HG03025 (cell line): ENCODE measurements around the gene CCDC57.

Source experiments
- ATAC-seq: cut with Tn5 transposase; IDR thresholded peaks from one replicate; pipeline ENCODE4 v1.9.1; 2021; ENCODE audit warnings: mild to moderate bottlenecking, moderate library complexity; ENCODE audit not compliant: unreplicated experiment, low FRiP score

CCDC57 gene

DNA sequence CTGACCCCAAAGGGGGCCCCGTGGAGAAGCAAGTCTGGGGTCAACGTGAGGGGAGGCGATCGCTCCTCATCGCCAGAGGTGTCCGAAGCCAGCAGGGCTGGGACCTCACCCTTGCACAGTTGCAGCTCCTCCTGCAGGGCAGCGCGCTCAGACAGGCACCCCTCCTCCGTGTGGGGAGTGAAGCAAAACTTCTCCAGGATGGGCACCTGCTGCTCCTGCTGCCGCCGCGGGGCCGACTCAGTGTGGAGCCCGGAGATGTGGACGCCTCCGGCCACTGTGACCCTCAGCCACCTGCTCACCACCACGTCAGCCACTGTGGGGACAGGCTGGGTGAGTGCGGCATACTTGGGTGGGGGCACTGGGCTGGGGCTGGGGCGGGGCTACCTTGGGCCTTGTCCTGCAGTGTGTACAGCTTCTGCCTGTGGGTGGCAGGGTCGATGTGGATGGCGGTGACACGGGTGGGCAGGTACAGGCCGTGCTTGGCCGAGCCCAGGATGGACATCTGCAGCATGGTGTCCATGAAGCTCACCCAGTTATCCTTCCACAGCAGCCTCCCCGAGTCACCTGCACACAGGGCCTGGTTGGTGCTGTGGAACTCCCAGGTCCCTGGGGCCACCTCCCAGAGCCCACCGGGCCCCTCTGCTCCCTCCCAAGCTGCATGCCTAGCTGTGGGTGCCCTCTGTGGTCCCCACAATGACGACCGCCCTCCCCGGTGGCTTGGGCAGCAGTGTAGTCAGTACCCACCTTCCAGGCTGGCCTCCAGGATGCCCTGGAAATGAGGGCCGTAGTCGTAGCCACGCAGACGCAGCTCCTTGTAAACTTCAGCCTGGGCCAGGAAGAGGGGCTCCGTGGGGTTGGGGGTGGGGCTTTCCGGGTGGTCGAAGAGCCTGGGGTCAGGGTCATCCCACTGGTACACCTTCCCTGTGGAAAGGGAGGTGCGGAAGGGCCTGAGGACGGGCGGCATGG lies 125.4 kb downstream of the CCDC57 start:
- no peak for ATAC-seq

DNA sequence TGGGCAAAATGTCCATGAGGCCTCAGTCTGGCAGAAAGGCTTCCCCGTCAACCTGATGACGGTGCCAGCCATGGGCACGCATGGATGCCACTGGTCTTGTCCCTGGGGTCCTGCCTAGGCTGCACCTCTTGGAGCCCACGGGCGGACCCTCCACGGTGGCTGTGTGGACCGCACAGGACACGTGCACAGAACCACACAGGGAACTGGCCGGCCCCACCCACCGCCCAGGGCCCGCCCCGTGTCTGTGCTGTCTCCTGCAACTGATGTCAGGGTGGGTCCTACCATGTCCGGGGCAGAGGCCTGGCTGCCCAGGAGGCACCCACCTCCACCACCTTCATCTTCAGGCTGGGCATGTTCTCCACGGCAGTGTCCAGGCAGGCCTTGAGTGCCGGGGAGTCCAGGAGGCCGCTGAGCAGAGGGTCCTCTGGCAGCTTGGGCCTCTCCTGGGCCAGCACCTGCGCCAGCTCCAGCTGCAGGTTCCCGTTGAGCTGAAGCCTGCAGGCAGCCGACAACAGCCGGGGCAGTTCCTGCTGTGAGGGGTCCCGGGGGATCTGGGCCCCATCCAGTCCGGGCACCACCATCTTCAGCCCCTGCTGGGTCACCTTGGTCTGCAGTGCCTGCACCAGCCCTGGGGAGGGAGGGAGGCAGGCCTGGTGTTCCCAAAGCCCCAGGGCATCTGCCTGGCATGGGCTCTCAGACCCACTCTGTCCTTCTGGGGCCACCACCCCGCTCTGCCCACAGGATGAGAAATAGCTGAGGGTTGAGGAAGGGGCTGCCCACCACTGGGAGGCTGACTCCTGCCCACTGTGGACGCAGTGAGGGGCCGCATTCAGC lies 126.5 kb downstream of the CCDC57 start:
- ATAC-seq, result no peak

DNA sequence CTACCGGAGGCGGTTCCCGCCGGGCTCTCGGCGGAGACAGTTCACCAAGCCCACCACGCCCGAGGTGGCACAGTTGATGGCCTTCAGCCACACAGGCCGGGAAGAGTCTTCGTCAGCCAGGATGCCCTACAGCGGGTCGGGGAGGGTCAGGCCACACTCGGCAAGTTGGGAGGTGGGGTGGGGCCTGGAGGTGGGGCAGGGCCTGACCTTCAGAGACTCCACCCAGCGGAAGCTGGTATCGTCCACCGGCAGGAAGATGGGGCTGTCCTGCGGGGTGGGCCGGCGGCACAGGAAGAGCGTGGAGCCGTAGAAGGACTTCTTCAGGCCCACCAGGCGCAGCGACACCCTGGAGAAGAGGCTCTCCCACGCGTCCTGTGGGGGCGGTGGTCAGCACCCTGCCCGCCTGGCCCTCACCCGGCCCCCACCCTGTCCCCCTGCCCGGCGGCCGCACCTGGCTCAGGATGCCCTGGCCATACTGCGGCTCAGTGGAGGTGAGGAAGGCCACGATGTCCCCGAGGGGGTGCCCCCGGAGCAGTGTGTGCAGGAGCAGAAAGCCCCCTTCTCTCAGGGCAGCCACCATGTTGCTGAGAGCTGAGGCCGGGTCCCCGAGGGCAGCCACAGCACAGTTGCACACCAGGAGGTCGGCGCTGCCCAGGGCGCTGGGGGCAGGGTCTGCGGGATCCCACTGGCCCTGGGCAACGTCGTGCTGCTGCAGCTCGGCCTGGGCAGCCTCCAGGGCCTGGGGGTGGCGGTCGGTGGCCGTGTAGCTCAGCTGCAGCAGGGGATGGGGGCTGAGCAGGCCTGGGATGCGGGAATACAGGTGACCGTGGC lies 127.4 kb downstream of the CCDC57 start:
- ATAC-seq, result no peak

DNA sequence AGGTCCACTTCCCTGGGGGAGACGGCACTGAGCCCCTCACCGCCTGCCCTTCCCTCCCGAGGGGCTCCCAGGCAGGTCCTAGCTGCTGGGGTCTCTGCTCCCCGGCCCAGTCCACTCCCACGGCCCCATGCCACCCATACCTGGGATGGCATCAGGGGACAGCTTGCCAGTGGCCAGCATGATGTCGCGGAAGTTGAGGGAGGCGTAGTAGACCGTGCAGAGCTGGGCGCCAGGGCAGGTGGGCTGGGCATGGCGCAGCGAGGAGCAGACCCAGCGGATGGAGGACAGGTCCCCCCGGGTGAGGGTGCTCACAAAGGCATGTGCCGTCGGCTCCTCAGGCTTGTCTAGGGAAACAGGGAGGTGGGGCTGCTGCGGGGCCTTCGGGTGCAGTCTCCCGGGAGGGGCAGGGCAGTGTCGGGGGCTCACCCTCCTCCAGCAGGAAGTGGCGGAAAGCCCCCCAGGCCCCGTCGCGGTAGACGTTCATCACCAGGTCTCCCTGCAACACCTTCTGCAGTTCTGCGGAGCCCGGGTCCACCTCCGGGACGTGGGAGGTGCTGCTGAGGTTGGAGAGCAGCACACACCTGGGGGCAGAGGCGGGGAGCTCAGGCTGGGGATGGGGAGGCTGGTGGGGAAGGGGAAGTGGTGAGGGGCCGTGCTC lies 128.1 kb downstream of the CCDC57 start:
- no peak for ATAC-seq

DNA sequence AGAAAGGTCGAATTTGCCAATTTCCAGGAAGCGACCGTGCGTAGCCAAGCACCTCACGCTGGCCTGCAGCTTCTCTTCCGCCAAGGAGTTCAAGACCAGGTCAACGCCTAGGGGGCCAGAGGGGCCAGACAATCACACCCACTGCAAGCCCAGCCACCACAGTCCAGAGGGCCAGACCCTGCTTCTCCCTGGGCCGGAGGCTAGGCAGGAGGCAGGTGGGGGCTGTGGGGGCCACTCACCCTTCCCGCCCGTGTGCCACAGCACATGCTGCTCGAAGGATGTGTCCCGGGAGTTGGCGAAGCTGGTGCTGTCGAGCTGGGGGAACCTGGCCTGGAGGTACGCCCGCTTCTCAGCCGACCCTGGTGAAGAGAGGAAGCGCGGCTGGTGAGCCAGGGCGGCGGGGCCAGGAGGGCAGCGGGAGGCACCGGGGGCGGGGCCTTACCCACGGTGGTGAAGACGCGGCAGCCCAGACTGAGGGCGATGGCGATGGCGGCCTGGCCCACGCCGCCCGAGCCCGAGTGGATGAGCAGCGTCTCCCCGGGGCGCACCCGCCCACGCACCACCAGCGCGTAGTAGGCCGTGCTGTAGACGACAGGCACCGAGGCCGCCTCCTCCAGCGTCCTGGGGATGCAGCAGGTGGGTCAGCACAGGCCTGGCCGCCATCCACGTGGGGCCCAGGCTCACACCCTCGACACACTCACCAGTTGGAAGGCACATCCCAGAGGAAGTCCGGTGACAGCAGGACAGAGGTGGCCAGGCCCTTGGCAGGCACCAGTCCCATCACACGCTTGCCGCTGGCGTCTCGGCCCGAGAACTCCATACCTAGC lies 128.9 kb downstream of the CCDC57 start:
- ATAC-seq, result no peak

DNA sequence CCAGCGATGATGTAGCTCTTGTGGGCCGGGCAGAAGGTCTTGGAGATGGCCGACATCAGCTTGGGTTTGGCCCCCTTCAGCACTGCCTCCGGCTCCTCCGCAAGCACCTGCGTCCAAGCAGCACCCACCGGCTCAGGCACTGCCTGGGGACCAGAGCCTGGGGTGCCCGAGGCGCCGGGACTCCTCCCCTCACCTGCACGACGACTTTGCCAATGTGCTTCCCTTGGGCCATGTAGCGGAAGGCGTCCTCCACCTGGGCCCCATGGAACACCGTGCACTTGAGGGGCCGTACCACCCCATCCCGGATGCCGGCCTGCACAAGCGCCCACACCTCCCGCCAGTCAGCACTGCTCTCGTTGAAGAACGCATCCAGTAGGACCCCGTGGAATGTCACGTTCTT lies 129.6 kb downstream of the CCDC57 start:
- no peak for ATAC-seq

DNA sequence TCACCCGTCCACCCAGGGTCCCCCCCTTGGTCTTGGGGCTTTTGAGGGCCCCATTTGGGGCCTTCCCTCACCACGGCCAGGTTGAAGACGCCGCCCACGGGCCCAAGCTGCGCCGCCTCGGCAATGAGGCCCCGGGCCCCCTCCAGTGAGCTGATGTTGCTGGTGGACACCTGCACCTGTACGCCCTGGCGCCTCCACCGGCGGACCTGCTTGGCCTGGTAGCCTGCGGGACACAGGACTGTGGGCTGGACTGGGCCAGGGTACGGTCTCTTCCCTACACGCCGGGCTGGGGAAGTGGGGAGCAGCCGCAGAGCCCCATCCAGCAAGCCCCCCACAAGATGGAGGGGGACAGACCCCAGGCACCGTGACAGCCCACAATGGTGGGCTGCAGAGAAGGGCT lies 130.2 kb downstream of the CCDC57 start:
- ATAC-seq, result no peak

DNA sequence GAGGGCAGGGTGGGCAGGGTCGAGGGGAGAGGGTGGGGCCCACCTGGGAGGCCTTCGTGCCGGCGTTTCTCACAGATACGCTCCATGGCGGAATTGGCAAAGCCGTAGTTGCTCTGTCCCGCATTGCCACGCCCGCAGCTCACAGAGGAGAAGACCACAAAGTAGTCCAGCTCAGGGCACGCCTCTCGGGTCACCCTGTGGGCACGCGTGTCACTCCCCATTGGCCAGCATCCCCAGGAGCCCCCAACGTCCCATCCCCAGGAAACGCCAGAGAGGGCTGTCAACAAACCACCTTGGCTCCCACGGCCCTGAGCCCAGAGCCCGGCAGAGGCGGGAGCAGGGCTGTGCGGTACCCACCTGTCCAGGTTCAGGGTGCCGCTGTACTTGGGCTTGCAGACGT lies 130.7 kb downstream of the CCDC57 start:
- ATAC-seq, result no peak

DNA sequence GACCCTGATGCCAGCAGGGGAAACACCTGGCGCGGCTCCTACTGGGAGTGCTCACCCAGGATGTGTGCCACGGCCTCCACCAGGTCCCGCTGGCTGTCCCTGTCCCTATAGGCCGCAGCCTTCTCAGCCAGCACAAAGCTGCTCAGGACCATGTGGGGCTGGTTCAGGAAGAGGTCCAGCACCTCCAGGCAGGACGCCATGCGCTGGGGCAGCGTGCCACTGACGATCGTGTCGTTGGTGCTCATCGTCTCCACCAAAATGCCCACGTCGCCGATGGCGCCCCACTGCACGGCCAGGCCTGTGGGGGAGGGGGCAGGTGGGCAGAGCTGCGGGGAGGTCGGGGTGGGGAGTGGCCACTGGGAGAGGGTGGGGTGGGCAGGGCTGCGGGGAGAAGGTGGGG lies 131.1 kb downstream of the CCDC57 start:
- ATAC-seq, result no peak

DNA sequence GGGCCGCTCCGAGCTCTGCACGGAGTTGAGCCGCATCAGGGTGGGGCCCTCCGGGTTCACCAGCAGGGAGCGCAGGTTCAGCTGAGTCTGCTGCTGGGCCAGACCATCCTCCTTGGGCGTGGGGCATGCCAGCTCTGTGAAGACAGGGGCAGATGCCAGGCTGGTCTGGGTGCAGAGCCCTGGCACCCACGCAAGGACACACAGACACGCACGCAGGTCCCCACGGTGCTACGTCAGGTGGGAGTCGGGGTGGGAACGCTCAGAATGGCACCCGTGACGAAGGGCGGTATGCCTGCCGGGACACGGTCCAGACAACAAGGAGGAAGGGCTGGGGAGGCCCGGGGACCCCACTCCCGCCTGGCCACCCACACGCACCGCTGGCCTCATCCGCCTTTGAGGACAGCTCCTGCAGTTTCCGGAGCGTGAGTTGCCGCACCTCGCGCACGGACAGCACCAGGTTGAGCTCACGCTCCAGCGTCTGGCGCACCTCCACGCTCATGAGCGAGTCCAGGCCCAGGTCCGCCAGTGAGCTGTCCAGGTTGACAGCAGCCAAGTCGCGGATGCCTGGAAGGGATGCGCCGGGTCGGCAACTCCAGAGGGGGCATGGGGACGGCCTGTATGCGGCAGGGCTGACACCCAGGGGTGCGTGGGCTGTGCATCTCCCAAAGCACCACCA lies 131.7 kb downstream of the CCDC57 start:
- ATAC-seq, result no peak

DNA sequence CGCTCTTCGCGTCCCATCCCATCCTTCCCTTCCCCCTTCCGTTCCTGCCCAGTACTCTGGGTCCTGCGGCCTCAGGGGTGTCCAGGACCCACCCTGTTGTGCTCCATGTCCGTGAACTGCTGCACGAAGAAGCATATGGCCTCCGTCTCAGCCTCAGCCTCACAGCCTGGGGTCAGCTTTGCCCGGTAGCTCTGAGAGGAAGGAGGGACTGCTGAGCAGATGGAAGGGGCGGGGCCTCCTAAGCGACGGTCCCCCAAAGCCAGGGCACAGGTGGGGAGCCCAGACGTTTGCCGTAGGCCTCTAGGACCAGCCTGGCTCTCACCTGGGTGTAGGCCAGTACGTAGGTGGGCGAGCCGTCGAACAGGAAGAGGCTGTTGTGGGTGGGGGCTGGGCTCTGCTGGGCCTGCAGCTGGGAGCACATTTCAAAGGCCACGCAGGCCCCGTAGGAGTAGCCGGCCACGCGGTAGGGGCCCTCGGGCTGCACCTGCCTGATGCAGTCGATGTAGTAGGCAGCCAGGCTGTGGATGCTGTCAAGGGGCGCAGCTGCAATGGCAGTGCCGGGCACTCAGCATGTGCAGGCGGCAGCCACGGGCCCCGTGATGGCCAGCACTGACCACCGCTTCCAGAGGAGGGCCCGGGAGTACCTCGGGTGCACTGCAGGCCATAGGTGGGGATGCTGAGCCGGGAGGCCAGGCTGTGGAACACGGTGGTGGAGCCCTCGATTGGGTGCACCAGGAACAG lies 132.4 kb downstream of the CCDC57 start:
- no peak for ATAC-seq

DNA sequence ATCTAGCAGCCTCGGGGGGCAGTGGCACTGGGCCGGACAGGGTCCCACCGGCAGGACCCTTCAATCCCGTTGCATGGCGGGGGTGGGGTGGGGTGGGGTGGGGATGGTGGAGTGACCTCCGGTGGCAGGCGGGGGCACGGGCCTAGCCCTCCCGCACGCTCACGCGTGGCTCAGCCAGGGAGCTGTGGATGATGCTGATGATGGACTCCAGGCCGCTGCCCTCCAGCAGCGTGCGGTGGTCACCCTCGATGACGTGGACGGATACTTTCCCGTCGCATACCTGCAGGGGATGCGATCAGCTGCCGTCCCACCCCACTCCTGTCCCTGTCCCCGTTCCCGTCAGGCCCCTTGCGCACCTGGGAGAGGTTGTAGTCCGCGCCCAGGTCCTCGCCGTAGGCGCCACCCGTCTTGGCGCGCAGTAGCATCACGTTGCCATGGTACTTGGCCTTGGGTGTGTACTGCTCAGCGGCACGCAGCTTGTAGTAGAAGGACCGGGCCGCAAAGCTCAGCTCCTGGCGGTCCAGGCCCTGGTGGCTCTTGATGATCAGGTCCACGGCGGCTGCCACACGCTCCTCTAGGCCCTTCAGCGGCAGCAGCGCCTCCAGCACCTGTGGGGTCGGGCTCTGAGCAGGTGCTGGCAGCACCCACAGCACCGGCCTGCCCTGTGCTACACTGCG lies 133.5 kb downstream of the CCDC57 start:
- ATAC-seq, result no peak

DNA sequence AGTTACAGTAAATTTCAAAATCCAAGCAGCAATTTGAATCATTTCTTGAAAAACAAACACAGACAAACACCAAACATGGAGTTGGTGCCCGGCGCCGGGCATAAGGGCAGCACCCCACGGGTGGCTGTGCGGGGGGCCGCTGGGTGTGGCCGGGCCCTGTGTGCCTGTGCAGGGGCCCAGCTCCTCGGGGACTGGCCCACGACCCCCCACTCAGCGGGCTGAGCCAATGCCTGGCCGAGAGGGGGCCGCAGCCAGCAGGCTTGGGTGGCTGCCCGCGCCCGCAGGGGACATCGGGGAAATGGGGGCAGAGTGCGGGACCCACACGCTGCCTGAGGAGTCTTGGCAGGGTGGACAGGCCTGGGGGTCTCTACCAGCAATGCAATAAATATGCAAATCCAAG lies 134.2 kb downstream of the CCDC57 start:
- ATAC-seq, result no peak

DNA sequence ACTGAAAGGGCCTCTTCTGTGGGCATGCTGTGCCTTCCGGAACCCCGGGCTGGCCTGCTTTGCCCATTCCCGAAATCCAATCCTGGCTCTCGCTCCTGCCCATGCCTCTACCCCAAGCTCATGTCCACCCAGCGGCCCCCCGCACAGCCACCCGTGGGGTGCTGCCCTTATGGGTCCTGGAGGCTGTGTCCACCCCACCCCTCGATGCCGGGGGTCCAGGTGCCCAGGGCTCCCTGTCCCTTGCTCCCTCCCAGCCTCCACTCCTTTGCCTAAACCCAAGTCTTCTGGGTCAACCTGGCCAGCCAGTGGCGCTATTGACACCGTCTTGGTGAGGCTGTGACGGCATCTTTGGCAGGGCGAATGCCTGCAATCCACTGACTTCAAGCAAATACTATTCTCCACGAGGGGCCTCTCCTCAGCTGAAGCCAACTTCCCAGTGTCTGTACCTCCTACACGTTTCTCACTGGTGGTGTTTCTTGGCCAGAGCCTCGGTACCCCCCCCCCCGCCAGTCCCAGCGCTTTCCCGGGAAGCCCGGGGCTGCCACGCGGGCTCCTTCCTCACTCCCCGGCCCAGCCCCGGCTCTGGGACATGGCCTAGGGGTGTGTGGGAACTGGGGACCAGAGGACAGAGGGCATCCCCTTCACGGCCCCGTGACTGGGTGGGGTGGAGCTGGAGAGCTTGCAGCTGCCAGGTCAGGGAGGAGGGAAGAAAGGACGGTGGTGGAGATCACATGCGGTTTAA lies 134.9 kb downstream of the CCDC57 start:
- no peak for ATAC-seq

DNA sequence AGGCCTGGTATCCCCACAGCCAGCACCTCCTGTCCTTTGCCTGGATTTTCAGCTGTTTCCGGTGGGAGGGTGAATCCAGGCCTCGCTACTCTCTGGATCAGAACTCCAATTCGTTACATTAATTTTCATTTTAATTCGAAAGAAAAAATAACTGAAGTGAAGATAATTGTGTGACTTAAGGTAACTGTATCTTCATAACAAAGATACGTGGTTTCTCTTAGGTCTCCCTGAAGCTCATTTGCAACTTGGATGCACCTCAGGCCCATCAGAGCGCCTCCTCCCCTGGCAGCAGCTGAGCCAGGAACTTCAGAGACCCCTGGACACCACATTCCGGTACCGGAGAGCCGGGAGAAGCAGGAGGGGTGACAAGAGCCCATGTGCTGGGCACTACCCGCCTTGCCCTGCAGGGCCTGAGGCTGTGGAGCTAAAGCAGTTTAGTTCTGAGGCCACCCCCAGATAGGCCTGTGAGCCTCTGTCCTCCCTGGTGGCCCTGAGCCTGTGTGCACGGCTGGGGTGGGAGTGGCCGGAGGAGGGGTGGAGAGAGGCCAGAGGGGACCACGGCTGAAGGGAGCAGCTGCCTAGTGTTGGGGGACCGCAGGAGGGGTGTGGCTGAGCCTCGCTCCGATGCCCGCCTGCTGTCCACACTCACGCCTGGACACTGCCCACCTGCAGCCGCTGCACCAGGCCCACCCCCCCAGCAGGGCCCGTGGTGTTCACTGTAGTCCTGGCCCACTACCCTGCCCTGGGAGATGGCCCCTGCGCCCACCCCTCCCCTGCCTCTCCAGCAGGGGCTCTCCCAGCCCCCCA lies 135.7 kb downstream of the CCDC57 start:
- no peak for ATAC-seq
